ENCODE results near the gene PTH2.
"Not testable (repeated sequence)": the region's sequence is repeated elsewhere in the genome, so short reads cannot be mapped to it uniquely, and the experiment has no call there.

The PTH2 gene

DNA sequence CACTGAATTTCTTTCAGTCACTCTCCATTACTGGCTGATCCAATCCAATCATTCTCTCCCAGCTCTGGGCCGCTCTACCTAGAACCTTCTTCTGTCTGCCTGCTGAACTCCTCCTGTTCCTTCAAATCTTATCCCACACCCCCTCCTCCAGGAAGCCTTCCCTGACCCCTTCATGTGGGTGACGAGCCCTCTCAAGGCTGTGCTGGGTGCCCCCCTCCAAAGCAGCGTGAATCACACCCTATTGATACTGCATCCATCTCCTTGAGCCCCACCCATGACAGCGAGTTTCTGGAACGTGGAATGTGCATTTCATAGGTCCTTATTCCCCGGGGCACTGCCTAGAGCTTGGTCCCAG is 25.2 kb upstream of the PTH2 start:
- Histone ChIP-seq H3K27me3 (ENCODE audit: control insufficient read depth, insufficient read depth, low read length, poor library complexity, severe bottlenecking) (no peaks in the 10 kb centered on the region), H3K36me3 (ENCODE audit: control insufficient read depth, insufficient read depth, low read length) (peaks cover 19% of the 10 kb centered on the region), H3K9me3 (ENCODE audit: control insufficient read depth, low read length) (no peaks in the 10 kb centered on the region), H3K4me1 (ENCODE audit: control insufficient read depth, insufficient read depth, low read length) (peaks cover 6% of the 10 kb centered on the region), H3K4me3 (ENCODE audit: insufficient read depth, low read depth, low read length) (no peak overlapping the region), H3K27ac (ENCODE audit: insufficient read depth, low read depth, low read length, poor library complexity, severe bottlenecking) (no peak overlapping the region)
- 94 to 96% methylated on average over 6 of the region's 6 CpGs for WGBS, 2 experiments

DNA sequence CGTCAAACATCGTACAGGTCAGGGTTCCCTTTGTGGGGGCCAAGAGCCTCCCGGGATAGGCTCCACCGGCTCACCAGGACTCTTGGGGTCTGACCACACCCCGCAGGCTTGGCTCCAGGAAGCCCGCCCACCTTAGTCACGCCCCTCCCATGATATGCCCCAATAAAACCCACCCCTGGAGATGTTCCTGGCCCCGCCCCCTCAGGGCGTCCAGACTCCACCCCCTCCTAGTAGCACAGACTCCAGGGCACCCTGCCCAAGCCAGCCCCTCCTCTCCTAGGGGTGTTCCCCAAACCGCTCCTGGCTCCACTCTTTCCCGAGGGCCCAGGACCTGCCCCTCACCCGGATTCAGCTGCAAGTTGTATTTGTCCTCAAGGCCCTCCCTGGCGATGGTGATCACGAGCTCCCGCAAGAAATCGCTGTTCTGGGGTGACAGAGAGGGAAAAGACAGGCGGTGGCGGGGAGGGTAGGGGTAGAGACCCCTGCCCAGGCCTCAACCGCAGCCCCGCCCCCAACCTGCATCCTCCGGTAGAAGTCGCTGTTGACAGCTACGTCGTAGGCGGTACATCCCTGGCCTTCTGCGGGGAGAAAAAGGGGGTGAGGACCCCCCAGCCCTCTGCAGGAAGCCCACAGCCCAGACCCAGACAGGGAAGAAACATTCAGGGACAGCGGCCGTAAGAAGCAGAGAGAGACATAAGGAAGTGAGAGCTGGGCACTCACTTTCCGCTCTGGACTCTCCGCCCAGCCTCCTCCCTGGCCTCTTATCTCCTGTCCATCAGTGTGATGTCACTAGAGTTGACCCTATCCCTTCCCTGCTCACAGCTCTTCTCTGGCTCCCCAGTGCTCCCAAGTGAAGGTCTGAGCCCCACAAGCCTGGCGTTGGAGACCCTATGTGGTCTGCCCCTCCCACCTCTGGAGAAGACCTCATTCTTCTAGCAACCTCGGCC is 24.5 kb upstream of the PTH2 start:
- H3K4me3 ChIP-seq (ENCODE audit: insufficient read depth, low read depth, low read length) = no peak overlapping the region
- WGBS, 2 experiments = 89 to 92% methylated on average over 32 of the region's 32 CpGs
- peaks cover under 1% of the 10 kb centered on the region for H3K27me3 ChIP-seq (ENCODE audit: control insufficient read depth, insufficient read depth, low read length, poor library complexity, severe bottlenecking)
- H3K4me1 ChIP-seq (ENCODE audit: control insufficient read depth, insufficient read depth, low read length) = peaks cover 6% of the 10 kb centered on the region
- peaks cover 19% of the 10 kb centered on the region for H3K36me3 ChIP-seq (ENCODE audit: control insufficient read depth, insufficient read depth, low read length)
- H3K27ac ChIP-seq (ENCODE audit: insufficient read depth, low read depth, low read length, poor library complexity, severe bottlenecking) = no peak overlapping the region
- no peaks in the 10 kb centered on the region for H3K9me3 ChIP-seq (ENCODE audit: control insufficient read depth, low read length)

DNA sequence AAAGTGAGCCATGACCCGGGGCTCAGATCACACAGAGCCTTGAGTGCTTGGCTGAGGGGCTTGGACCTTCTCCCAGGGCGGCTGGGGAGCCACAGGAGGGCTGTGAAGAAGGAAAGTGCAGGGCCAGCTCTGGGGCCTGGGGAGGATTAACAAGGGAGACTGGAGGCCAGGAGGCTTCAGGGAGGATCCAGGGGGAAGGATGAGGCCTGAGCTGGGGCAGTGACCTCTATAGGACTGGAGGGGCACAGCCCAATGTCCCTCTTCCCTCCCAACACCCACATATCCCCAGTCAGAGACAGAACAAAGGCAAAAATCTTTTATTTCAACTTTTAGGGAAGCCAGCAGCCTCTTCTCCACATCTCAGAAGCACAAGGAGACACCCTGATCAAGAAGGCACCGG is 22.8 kb upstream of the PTH2 start:
- Histone ChIP-seq H3K36me3 (ENCODE audit: control insufficient read depth, insufficient read depth, low read length) (peaks cover 19% of the 10 kb centered on the region), H3K9me3 (ENCODE audit: control insufficient read depth, low read length) (no peaks in the 10 kb centered on the region), H3K4me1 (ENCODE audit: control insufficient read depth, insufficient read depth, low read length) (peaks cover 15% of the 10 kb centered on the region), H3K27ac (ENCODE audit: insufficient read depth, low read depth, low read length, poor library complexity, severe bottlenecking) (no peak overlapping the region), H3K27me3 (ENCODE audit: control insufficient read depth, insufficient read depth, low read length, poor library complexity, severe bottlenecking) (peaks cover 18% of the 10 kb centered on the region), H3K4me3 (ENCODE audit: insufficient read depth, low read depth, low read length) (no peak overlapping the region)
- WGBS, 2 experiments = 77 to 82% methylated on average over 3 of the region's 3 CpGs

DNA sequence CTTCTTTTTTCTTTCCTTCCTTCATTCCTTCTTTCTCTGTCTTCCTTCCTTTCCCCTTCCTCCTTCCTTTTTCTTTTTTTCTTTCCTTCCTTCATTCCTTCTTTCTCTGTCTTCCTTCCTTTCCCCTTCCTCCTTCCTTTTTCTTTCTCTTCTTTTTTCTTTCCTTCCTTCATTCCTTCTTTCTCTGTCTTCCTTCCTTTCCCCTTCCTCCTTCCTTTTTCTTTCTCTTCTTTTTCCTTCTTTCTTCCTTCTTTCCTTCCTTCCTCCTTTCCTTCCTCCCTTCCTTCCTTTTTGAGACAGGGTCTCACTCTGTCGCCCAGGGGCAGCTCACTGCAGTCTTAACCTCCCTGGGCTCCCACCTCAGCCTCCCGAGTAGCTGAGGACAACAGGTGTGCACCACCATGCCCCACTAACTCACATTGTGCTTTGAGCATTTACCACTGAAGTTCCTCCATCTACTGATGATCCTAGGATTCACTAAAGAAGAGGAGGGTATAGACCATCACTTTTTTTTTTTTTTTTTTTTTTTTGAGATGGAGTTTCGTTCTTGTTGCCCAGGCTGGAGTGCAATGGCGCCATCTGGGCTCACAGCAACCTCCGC is 21.0 kb upstream of the PTH2 start:
- peaks cover 14% of the 10 kb centered on the region for H3K36me3 ChIP-seq (ENCODE audit: control insufficient read depth, insufficient read depth, low read length)
- not testable (repeated sequence) for H3K27ac ChIP-seq (ENCODE audit: insufficient read depth, low read depth, low read length, poor library complexity, severe bottlenecking); H3K4me1 ChIP-seq (ENCODE audit: control insufficient read depth, insufficient read depth, low read length); H3K9me3 ChIP-seq (ENCODE audit: control insufficient read depth, low read length); H3K4me3 ChIP-seq (ENCODE audit: insufficient read depth, low read depth, low read length)
- H3K27me3 ChIP-seq (ENCODE audit: control insufficient read depth, insufficient read depth, low read length, poor library complexity, severe bottlenecking) = peaks cover 36% of the 10 kb centered on the region
- 93 to 95% methylated on average over 5 of the region's 5 CpGs for WGBS, 2 experiments

DNA sequence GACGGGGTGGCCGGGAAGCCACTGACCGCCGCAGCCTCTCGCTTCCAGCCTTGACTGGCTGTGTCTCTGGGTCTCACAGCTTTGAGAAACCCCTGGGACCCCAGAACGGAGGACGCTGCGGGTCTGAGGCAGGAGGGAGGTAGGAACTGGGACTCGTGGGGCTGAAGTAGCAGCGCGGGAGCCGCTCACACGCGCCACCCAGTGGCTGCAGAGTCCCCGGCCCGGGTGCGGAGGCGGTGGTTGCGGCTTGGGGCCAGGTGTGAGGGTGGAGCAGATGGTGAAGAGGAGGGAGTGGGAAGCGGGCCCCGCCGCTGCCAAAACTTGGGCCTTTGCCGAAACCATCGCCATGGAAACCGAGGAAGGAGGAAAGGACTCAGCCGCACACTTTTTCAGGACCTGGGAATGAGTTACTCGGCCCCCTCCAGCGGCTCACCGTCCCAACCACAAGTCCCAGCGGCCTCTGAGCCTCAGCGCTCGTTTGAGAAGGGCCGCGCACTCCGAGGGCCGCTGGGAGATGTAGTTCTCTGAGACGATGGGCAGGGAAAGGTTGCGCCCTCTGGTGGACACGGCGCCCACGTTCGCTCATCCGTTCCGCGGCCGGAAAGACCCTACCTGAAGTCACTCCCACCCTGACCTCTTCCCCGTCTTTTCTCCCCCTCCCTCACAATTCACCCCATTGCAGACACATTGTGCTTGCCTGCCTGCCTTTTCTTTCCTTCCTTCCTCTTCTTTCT is 20.3 kb upstream of the PTH2 start:
- no peaks in the 10 kb centered on the region for H3K9me3 ChIP-seq (ENCODE audit: control insufficient read depth, low read length)
- 0 to 1% methylated on average over 47 of the region's 47 CpGs for WGBS, 2 experiments
- H3K4me3 ChIP-seq (ENCODE audit: insufficient read depth, low read depth, low read length) = peak overlapping the region; percentile 72
- peaks cover 42% of the 10 kb centered on the region for H3K27me3 ChIP-seq (ENCODE audit: control insufficient read depth, insufficient read depth, low read length, poor library complexity, severe bottlenecking)
- H3K36me3 ChIP-seq (ENCODE audit: control insufficient read depth, insufficient read depth, low read length) = peaks cover 7% of the 10 kb centered on the region
- peak overlapping the region; percentile 88 for H3K27ac ChIP-seq (ENCODE audit: insufficient read depth, low read depth, low read length, poor library complexity, severe bottlenecking)
- peaks cover 9% of the 10 kb centered on the region for H3K4me1 ChIP-seq (ENCODE audit: control insufficient read depth, insufficient read depth, low read length)

DNA sequence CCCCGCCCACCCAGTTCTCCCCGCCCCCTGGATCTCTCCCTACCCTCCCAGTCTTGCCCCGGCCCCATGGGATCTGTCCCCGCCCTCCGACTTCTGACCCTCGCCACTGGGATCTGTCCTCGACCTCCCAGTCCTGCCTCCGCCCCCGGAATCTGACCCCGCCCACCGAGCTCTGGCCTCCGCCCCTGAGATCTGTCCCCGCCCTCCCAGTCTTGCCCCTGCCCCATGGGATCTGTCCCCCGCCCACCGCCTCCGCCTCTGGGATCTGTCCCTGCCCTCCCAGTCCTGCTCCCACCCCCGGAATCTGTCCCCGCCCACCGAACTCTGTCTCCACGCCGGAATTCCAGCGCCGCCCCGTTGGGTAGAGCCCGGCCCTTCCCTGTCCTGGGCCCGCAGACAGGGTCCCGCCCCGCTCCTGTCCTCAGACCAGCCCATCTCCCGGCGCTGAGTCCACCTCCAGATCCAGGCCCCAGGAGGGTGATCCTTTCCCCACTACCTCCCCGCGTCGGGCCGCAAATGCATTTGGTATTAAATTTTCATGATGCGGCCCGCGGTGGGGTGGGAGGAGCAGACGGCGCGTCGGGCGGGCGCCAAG is 19.6 kb upstream of the PTH2 start:
- H3K9me3 ChIP-seq (ENCODE audit: control insufficient read depth, low read length) = no peaks in the 10 kb centered on the region
- WGBS, 2 experiments = 0% methylated on average over 42 to 43 of the region's 43 CpGs
- peak overlapping the region; percentile 88 for H3K27ac ChIP-seq (ENCODE audit: insufficient read depth, low read depth, low read length, poor library complexity, severe bottlenecking)
- peaks cover under 1% of the 10 kb centered on the region for H3K36me3 ChIP-seq (ENCODE audit: control insufficient read depth, insufficient read depth, low read length)
- H3K4me3 ChIP-seq (ENCODE audit: insufficient read depth, low read depth, low read length) = peak overlapping the region; percentile 72
- peaks cover 9% of the 10 kb centered on the region for H3K4me1 ChIP-seq (ENCODE audit: control insufficient read depth, insufficient read depth, low read length)
- H3K27me3 ChIP-seq (ENCODE audit: control insufficient read depth, insufficient read depth, low read length, poor library complexity, severe bottlenecking) = peaks cover 49% of the 10 kb centered on the region

DNA sequence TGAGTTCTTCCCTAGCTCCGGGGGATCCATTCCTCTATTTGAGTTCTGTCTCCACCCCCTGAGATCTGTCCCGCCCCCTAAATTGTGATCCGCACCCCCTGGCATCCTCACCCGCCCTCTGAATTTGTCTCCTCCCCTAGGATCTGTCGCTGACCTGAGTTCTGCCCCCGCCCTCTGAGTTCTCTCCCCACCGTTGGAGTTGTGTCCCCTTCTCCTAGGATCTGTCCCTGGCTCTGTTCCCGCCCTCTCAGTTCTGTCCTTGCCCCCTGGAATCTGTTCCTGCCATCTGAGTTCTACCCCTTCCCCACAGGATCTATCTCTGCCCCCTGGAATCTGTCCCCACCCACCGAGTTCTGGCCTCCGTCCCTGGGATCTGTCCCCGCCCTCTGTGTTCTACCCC is 19.1 kb upstream of the PTH2 start:
- H3K27me3 ChIP-seq (ENCODE audit: control insufficient read depth, insufficient read depth, low read length, poor library complexity, severe bottlenecking) = peaks cover 54% of the 10 kb centered on the region
- H3K27ac ChIP-seq (ENCODE audit: insufficient read depth, low read depth, low read length, poor library complexity, severe bottlenecking) = no peak overlapping the region
- WGBS, 2 experiments = 5 to 8% methylated on average over 11 of the region's 11 CpGs
- no peaks in the 10 kb centered on the region for H3K9me3 ChIP-seq (ENCODE audit: control insufficient read depth, low read length)
- H3K4me1 ChIP-seq (ENCODE audit: control insufficient read depth, insufficient read depth, low read length) = peaks cover 9% of the 10 kb centered on the region
- peak overlapping the region; percentile 3 for H3K4me3 ChIP-seq (ENCODE audit: insufficient read depth, low read depth, low read length)
- H3K36me3 ChIP-seq (ENCODE audit: control insufficient read depth, insufficient read depth, low read length) = no peaks in the 10 kb centered on the region

DNA sequence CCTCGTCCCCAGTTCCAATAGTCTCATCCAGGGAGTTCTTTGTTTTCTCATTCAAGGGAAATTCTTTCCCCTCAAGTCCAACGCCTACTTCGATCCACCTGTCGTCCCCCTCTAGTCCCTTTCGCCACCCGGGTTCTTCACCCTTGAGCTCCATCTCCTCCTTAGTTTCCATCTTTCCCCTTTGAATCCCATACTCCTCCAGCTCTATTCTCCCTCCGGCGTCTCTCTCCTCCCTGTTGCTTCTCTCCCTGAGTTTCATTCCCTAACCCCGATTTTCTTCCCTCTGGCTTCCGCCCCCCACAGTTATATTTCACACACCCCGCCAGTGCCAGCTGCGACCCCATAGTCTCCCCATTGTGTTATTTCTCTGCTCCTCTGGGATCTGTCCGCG is 18.7 kb upstream of the PTH2 start:
- Histone ChIP-seq H3K9me3 (ENCODE audit: control insufficient read depth, low read length) (no peaks in the 10 kb centered on the region), H3K27ac (ENCODE audit: insufficient read depth, low read depth, low read length, poor library complexity, severe bottlenecking) (no peak overlapping the region), H3K4me3 (ENCODE audit: insufficient read depth, low read depth, low read length) (peak overlapping the region; percentile 3), H3K4me1 (ENCODE audit: control insufficient read depth, insufficient read depth, low read length) (peaks cover 9% of the 10 kb centered on the region), H3K36me3 (ENCODE audit: control insufficient read depth, insufficient read depth, low read length) (no peaks in the 10 kb centered on the region), H3K27me3 (ENCODE audit: control insufficient read depth, insufficient read depth, low read length, poor library complexity, severe bottlenecking) (peaks cover 58% of the 10 kb centered on the region)
- 14 to 15% methylated on average over 14 of the region's 14 CpGs for WGBS, 2 experiments

DNA sequence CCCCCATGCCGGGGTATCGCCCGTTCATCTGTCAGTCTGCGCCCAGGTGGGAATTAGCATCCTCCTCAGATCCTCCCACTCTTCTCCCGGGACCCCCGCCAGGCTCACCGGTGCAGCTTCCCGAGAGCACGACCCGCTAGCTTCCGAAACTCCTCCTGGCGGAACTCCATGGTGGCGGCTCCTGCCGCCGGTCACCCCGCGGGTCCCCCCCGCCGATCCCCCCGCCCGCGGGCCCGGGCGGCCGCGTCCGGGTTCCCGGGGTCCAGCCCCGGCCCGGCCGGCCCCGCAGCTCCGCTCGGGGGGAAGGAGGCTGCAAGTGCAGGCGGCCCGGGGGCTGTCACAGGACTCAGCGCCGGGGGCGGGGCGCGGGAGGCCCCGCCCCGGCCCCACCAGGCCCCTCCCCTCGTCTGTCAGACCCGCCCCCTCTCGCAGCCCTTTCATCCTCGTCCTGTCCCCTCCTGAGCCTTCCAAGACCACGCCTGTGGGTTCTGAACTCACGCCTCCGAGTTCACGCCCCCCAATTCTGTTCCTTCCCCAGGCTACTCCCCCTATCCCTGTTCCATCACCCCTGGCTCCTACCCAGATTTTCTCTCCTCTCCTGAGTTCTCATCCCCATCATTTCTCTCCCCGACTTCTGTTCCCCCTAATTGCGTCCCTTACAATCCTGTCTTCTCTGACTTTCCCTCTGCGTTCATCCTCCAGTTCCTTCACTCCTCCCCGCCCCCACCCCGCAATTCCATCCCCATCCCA is 18.1 kb upstream of the PTH2 start, which contains the start of gene SLC17A7:
TSS of gene SLC17A7 (minus strand) at position 318 of the 750 bp plus-strand sequence. CDS start at position 170, 148 bp downstream.
- H3K27ac ChIP-seq (ENCODE audit: insufficient read depth, low read depth, low read length, poor library complexity, severe bottlenecking) = no peak within 1 kb of the TSS
- H3K9me3 ChIP-seq (ENCODE audit: control insufficient read depth, low read length) = no peaks in the 10 kb centered on the region
- peak within 1 kb of the TSS; percentile 22 for H3K4me3 ChIP-seq (ENCODE audit: insufficient read depth, low read depth, low read length)
- H3K27me3 ChIP-seq (ENCODE audit: control insufficient read depth, insufficient read depth, low read length, poor library complexity, severe bottlenecking) = peaks cover 64% of the 10 kb centered on the region
- WGBS, 2 experiments = 1% methylated on average over 56 of the region's 56 CpGs
- H3K36me3 ChIP-seq (ENCODE audit: control insufficient read depth, insufficient read depth, low read length) = no peaks in the 10 kb centered on the region
- peaks cover 9% of the 10 kb centered on the region for H3K4me1 ChIP-seq (ENCODE audit: control insufficient read depth, insufficient read depth, low read length)

Measured in ectodermal cell (in vitro differentiated cells).